GM19025 (cell line): ENCODE results near the gene ROBO1.
"Not testable (repeated sequence)": the region's sequence is repeated elsewhere in the genome, so short reads cannot be mapped to it uniquely, and the experiment has no call there.

ENCODE experiments used
- ATAC-seq: cut with Tn5 transposase; IDR thresholded peaks from one replicate; pipeline ENCODE4 v1.9.1; 2021; ENCODE audit warnings: mild to moderate bottlenecking, low read depth, moderate library complexity; ENCODE audit not compliant: unreplicated experiment

ROBO1 gene

GRCh38 chr3:78734048-78734637 is 1033.7 kb downstream of the ROBO1 start:
- no peak for ATAC-seq

GRCh38 chr3:78732893-78733292 is 1034.9 kb downstream of the ROBO1 start:
- no peak for ATAC-seq

GRCh38 chr3:78732471-78732870 is 1035.3 kb downstream of the ROBO1 start:
- ATAC-seq, result no peak

- no peak for ATAC-seq
Measured at GRCh38 chr3:78729946-78730345, 1037.9 kb downstream of the ROBO1 start.

GRCh38 chr3:78728406-78729145 is 1039.2 kb downstream of the ROBO1 start:
- no peak for ATAC-seq

- no peak for ATAC-seq
Measured at GRCh38 chr3:78726545-78726944, 1041.3 kb downstream of the ROBO1 start.

GRCh38 chr3:78725703-78726246 is 1042.0 kb downstream of the ROBO1 start:
- no peak for ATAC-seq

- ATAC-seq, result no peak
Measured at GRCh38 chr3:78724859-78725258, 1042.9 kb downstream of the ROBO1 start.

- ATAC-seq, result not testable (repeated sequence)
Measured at GRCh38 chr3:78724364-78724763, 1043.4 kb downstream of the ROBO1 start.

GRCh38 chr3:78721771-78722543 is 1045.8 kb downstream of the ROBO1 start:
- no peak for ATAC-seq

- ATAC-seq, result no peak
Measured at GRCh38 chr3:78718707-78719106, 1049.1 kb downstream of the ROBO1 start.

- no peak for ATAC-seq
Measured at GRCh38 chr3:78717041-78717440, 1050.8 kb downstream of the ROBO1 start.

GRCh38 chr3:78712941-78713340 is 1054.9 kb downstream of the ROBO1 start:
- no peak for ATAC-seq

GRCh38 chr3:78712270-78712669 is 1055.5 kb downstream of the ROBO1 start:
- ATAC-seq, result no peak

- no peak for ATAC-seq
Measured at GRCh38 chr3:78708565-78709073, 1059.2 kb downstream of the ROBO1 start.

GRCh38 chr3:78707609-78708008 is 1060.2 kb downstream of the ROBO1 start:
- no peak for ATAC-seq

GRCh38 chr3:78706906-78707523 is 1060.8 kb downstream of the ROBO1 start:
- no peak for ATAC-seq

GRCh38 chr3:78703944-78704343 is 1063.9 kb downstream of the ROBO1 start:
- ATAC-seq, result no peak

GRCh38 chr3:78701537-78701936 is 1066.3 kb downstream of the ROBO1 start:
- no peak for ATAC-seq

GRCh38 chr3:78698431-78698830 is 1069.4 kb downstream of the ROBO1 start:
- no peak for ATAC-seq

- no peak for ATAC-seq
Measured at GRCh38 chr3:78697426-78697825, 1070.4 kb downstream of the ROBO1 start.
